HG03039 (cell line): Measurements from ENCODE around the gene GPBAR1.

Experiments used
- ATAC-seq: cut with Tn5 transposase; IDR thresholded peaks from one replicate; pipeline ENCODE4 v1.9.1; 2021; ENCODE audit warnings: mild to moderate bottlenecking, moderate library complexity; ENCODE audit not compliant: unreplicated experiment

GPBAR1 gene

GRCh38 chr2:218260742-218261422 is at the start of gene GPBAR1:
Gene GPBAR1, plus strand, starts transcription at chr2:218261015. Its CDS starts 1,710 bp downstream, at chr2:218262725.
- no peak for ATAC-seq

GRCh38 chr2:218214116-218214515 is 46.7 kb upstream of the GPBAR1 start:
- no peak for ATAC-seq

- ATAC-seq: no peak
Observed at GRCh38 chr2:218216336-218216673, 44.5 kb upstream of the GPBAR1 start.

- peak; percentile 58 for ATAC-seq
Observed at GRCh38 chr2:218216674-218217359, 44.0 kb upstream of the GPBAR1 start, which contains the start of gene ARPC2. Gene ARPC2, plus strand, starts transcription at chr2:218217189. Its CDS starts 282 bp downstream, at chr2:218217471.

GRCh38 chr2:218217360-218218267 is 43.2 kb upstream of the GPBAR1 start:
- ATAC-seq: peak; percentile 36

GRCh38 chr2:218218268-218219185 is 42.3 kb upstream of the GPBAR1 start:
- ATAC-seq: peak; percentile 36

GRCh38 chr2:218219934-218220333 is 40.9 kb upstream of the GPBAR1 start:
- no peak for ATAC-seq

- no peak for ATAC-seq
Observed at GRCh38 chr2:218221000-218221399, 39.8 kb upstream of the GPBAR1 start.

GRCh38 chr2:218223046-218223445 is 37.8 kb upstream of the GPBAR1 start:
- no peak for ATAC-seq

- no peak for ATAC-seq
Observed at GRCh38 chr2:218224186-218224585, 36.6 kb upstream of the GPBAR1 start.

- ATAC-seq: no peak
Observed at GRCh38 chr2:218226903-218227302, 33.9 kb upstream of the GPBAR1 start.

- ATAC-seq: no peak
Observed at GRCh38 chr2:218228366-218229090, 32.3 kb upstream of the GPBAR1 start.

- ATAC-seq: peak; percentile 82
Observed at GRCh38 chr2:218229239-218229638, 31.6 kb upstream of the GPBAR1 start.

- ATAC-seq: no peak
Observed at GRCh38 chr2:218229851-218230250, 31.0 kb upstream of the GPBAR1 start.

GRCh38 chr2:218230882-218231281 is 29.9 kb upstream of the GPBAR1 start:
- ATAC-seq: no peak

- no peak for ATAC-seq
Observed at GRCh38 chr2:218233543-218233942, 27.3 kb upstream of the GPBAR1 start.

- ATAC-seq: no peak
Observed at GRCh38 chr2:218234521-218234920, 26.3 kb upstream of the GPBAR1 start.

- no peak for ATAC-seq
Observed at GRCh38 chr2:218235017-218235416, 25.8 kb upstream of the GPBAR1 start.

- ATAC-seq: no peak
Observed at GRCh38 chr2:218236829-218237228, 24.0 kb upstream of the GPBAR1 start.

GRCh38 chr2:218238887-218239286 is 21.9 kb upstream of the GPBAR1 start:
- no peak for ATAC-seq
